Fibroblast of lung (primary cell): ENCODE results near the gene SHISA4. TPM values are rescaled to one million over a fixed set of nuclear protein-coding genes. Genes with fewer than 3 reads are reported as not detected.

Experiments
- DNase-seq, 2 donors: peaks; one replicate each; pipeline versions ENCODE4 v3.0.0 to v3.0.0-alpha.2; 2010; ENCODE audit warnings: low read depth in 2 of 2
- H2AFZ ChIP-seq: 2 replicates; pipeline ENCODE4 v1.5.1; 2012; ENCODE audit warnings: low read length, control low read depth, inconsistent platforms
- H3K27ac ChIP-seq: 2 replicates; pipeline ENCODE4 v1.5.1; 2011; ENCODE audit warnings: low read length, control low read depth; ENCODE audit not compliant: insufficient read depth
- H3K27me3 ChIP-seq: 2 replicates; pipeline ENCODE4 v1.5.1; 2011; ENCODE audit warnings: mild to moderate bottlenecking, low read length; ENCODE audit not compliant: control insufficient read depth, insufficient read depth
- H3K36me3 ChIP-seq: 2 replicates; pipeline ENCODE4 v1.5.1; 2011; ENCODE audit warnings: low read length; ENCODE audit not compliant: control insufficient read depth, insufficient read depth
- H3K4me1 ChIP-seq: 2 replicates; pipeline ENCODE4 v1.5.1; 2011; ENCODE audit warnings: low read length; ENCODE audit not compliant: control insufficient read depth, insufficient read depth; ENCODE audit errors: extremely low read depth
- H3K4me2 ChIP-seq: 2 replicates; pipeline ENCODE4 v1.5.1; 2011; ENCODE audit warnings: low read length, control low read depth; ENCODE audit not compliant: insufficient read depth; ENCODE audit errors: extremely low read depth
- H3K4me3 ChIP-seq, 4 experiments: fragments of 200-600 bp in 1 of 4; sonication (generic) in 1 of 4; replicated peaks in 1 of 4; 2 replicates each; pipeline ENCODE4 v1.5.1; 2011 to 2016; ENCODE audit warnings: low read length in 4 of 4, low read depth in 3 of 4, mild to moderate bottlenecking in 3 of 4, control low read depth in 2 of 4, inconsistent platforms in 1 of 4, mixed read lengths in 1 of 4; ENCODE audit not compliant: insufficient read depth in 1 of 4; ENCODE audit errors: control extremely low read depth in 1 of 4
- H3K79me2 ChIP-seq: 2 replicates; pipeline ENCODE4 v1.5.1; 2012; ENCODE audit warnings: mild to moderate bottlenecking, low read length, inconsistent platforms; ENCODE audit not compliant: control insufficient read depth, insufficient read depth
- H3K9ac ChIP-seq: 2 replicates; pipeline ENCODE4 v1.5.1; 2011; ENCODE audit warnings: mild to moderate bottlenecking, low read length, control low read depth; ENCODE audit not compliant: insufficient read depth
- H3K9me3 ChIP-seq: 2 replicates; pipeline ENCODE4 v1.5.1; 2012; ENCODE audit warnings: low read depth, low read length; ENCODE audit not compliant: control insufficient read depth, insufficient read depth
- H4K20me1 ChIP-seq: 2 replicates; pipeline ENCODE4 v1.5.1; 2011; ENCODE audit warnings: low read length; ENCODE audit not compliant: control insufficient read depth, insufficient read depth; ENCODE audit errors: extremely low read depth
- EZH2 ChIP-seq: IDR thresholded peaks from 2 replicates; pipeline ENCODE4 v1.5.1; 2012; ENCODE audit warnings: low read length, control low read depth, mild to moderate bottlenecking; ENCODE audit errors: missing control alignments
- polyA plus RNA-seq, 2 donors: library from polyadenylated mRNA; depleted of rRNA in 1 of 2; stranded (reverse) in 1 of 2; unstranded in 1 of 2; fragments of >200 nt; gene quantifications; 2 replicates each; pipeline ENCODE4 v1.2.1, GENCODE V29; 2011 to 2012; ENCODE audit warnings: missing spikeins in 1 of 2
- total RNA-seq: library from RNA; depleted of rRNA; stranded (reverse); fragments of >200 nt; gene quantifications from 2 replicates; pipeline ENCODE4 v1.2.1, GENCODE V29; 2014
- TF ChIP-seq, protein P1 (sequence below), 2 donors: IDR thresholded peaks in 1 of 2; conservative IDR thresholded peaks in 1 of 2; 1 replicate in 1 of 2; 2 replicates in 1 of 2; pipeline ENCODE4 v1.5.1; 2011 to 2012; ENCODE audit warnings: low read length in 2 of 2, control low read depth in 1 of 2, inconsistent platforms in 1 of 2, low read depth in 1 of 2, mild to moderate bottlenecking in 1 of 2

SHISA4 gene
- total and polyA plus RNA-seq, 2 donors (not counting 1 experiment from before 2014, with no cell fraction given) = 19.0 to 27.1 TPM

DNA sequence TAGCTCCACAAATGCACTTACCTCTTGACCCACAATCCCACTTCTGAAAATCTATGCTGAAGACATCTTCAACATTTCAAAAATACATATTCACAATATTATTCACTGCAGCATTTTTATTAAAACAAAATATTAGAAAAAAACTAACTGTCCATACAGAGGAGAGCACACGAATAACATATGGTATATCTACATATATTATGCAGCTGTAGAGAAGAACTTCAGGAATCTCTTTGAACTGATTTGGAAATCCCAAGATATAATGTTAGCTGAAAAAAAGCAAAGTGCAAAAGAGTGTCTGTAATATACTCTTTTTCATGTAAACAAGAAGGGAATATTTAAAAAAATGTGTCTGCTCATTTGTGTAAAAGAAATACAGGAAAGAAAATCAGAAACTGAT is 48.2 kb upstream of the SHISA4 start:
- Histone ChIP-seq H3K36me3 (no peaks in the 10 kb centered on the region), H3K79me2 (peaks cover 71% of the 10 kb centered on the region), H4K20me1 (no peaks in the 10 kb centered on the region), H3K4me2 (no peak overlapping the region), H3K27ac (no peak overlapping the region), H3K4me3 (no peak overlapping the region), H3K4me1 (peaks cover 2% of the 10 kb centered on the region), H3K27me3 (no peaks in the 10 kb centered on the region), H3K9me3 (no peaks in the 10 kb centered on the region), H3K9ac (no peak overlapping the region), H2AFZ (no peak overlapping the region)
- TF ChIP-seq EZH2 = no peak
- TF ChIP-seq, protein P1, sequence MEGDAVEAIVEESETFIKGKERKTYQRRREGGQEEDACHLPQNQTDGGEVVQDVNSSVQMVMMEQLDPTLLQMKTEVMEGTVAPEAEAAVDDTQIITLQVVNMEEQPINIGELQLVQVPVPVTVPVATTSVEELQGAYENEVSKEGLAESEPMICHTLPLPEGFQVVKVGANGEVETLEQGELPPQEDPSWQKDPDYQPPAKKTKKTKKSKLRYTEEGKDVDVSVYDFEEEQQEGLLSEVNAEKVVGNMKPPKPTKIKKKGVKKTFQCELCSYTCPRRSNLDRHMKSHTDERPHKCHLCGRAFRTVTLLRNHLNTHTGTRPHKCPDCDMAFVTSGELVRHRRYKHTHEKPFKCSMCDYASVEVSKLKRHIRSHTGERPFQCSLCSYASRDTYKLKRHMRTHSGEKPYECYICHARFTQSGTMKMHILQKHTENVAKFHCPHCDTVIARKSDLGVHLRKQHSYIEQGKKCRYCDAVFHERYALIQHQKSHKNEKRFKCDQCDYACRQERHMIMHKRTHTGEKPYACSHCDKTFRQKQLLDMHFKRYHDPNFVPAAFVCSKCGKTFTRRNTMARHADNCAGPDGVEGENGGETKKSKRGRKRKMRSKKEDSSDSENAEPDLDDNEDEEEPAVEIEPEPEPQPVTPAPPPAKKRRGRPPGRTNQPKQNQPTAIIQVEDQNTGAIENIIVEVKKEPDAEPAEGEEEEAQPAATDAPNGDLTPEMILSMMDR (conservative IDR thresholded peaks at IDR 0.05 in 1 of 2, IDR thresholded peaks at IDR 0.05 in 1 of 2; ENCODE audit: low read depth in 1 of 2, low read length in 2 of 2) = no peak
- no peak for DNase-seq

DNA sequence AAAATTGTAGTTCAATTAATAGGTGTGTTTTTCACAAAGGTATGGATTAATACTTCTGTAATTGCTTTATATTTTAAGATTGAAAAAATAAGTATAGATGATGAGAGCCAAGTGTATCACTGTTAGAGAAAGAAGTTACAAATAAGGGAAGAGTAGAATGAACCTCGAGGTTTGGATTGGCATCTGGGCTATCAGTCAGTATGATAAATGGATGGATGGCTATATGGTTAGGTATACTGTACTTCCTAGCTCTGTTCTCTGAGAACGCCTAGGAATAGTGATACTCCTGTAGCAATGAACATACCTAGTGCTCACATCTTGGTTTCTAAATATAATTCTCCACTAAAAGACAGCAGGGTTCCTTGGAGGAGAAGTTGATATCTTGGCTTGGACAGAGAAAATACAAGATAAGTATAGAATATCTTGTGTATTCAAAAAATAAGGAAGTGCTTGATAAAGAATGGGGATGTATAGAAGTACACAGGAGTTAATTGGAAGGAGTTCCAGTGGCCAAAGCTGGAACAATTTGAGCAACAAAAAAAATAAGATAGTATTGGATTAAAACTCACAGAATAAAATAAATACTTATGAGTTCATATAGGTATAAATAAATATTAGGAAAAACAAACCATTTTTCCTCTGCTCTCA is 47.3 kb upstream of the SHISA4 start:
- Histone ChIP-seq H3K79me2 (peaks cover 71% of the 10 kb centered on the region), H3K4me3 (no peak overlapping the region), H3K9ac (no peak overlapping the region), H3K9me3 (no peaks in the 10 kb centered on the region), H3K4me1 (peaks cover 4% of the 10 kb centered on the region), H3K4me2 (no peak overlapping the region), H3K27me3 (no peaks in the 10 kb centered on the region), H4K20me1 (no peaks in the 10 kb centered on the region), H3K36me3 (no peaks in the 10 kb centered on the region), H3K27ac (no peak overlapping the region), H2AFZ (no peak overlapping the region)
- no peak for DNase-seq
- no peak for TF ChIP-seq EZH2
- TF ChIP-seq, protein P1 (conservative IDR thresholded peaks at IDR 0.05 in 1 of 2, IDR thresholded peaks at IDR 0.05 in 1 of 2; ENCODE audit: low read depth in 1 of 2, low read length in 2 of 2) = no peak

DNA sequence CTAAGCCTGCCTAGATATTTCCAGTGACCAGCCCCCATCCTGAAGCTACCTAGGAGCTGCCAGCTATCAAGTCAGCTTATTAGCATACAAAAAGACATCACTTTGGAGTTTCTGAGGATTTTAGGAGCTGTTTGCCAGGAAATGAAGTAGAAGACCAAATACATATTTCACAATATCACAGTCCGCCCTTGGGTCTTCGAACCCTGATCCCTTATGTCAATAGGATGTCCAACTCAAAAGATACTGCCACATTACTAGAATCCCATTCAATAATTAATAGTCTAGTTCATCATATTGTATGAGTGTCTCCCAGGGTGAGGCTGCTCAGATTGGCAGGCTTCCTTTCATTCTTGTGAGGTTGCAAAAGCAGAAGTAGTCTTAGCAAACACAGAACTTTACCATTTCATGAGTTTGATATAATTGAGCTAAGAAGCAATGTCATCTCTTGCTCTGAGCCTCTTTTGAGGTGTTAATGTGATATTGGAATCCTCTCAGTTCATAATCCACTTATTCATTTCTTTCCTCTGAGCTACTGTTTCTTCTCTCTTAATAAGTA is 46.1 kb upstream of the SHISA4 start:
- H3K4me2 ChIP-seq = no peak overlapping the region
- H2AFZ ChIP-seq = no peak overlapping the region
- TF ChIP-seq, protein P1 (conservative IDR thresholded peaks at IDR 0.05 in 1 of 2, IDR thresholded peaks at IDR 0.05 in 1 of 2; ENCODE audit: low read depth in 1 of 2, low read length in 2 of 2) = no peak
- no peak for TF ChIP-seq EZH2
- H3K36me3 ChIP-seq = no peaks in the 10 kb centered on the region
- no peaks in the 10 kb centered on the region for H3K27me3 ChIP-seq
- no peak overlapping the region for H3K27ac ChIP-seq
- H3K4me1 ChIP-seq = peaks cover 4% of the 10 kb centered on the region
- no peaks in the 10 kb centered on the region for H4K20me1 ChIP-seq
- no peak for DNase-seq
- H3K9me3 ChIP-seq = no peaks in the 10 kb centered on the region
- H3K9ac ChIP-seq = no peak overlapping the region
- H3K4me3 ChIP-seq = no peak overlapping the region
- peaks cover 71% of the 10 kb centered on the region for H3K79me2 ChIP-seq
